Measurements from ENCODE around the gene TRIM7.

GRCh38 chr5:181186986-181187499, 18.0 kb downstream of the TRIM7 start:
- TF ChIP-seq POLR2A (IDR thresholded peaks at IDR 0.05), result no peak
- no peak for TF ChIP-seq CTCF (IDR thresholded peaks at IDR 0.05)

Data from adrenal gland (tissue), 5 donors.